K562 treated with DMSO at 1 percent for 24 hours (cell line): ENCODE results near the gene ATE1. TPM values are rescaled to one million over a fixed set of nuclear protein-coding genes. Genes with fewer than 3 reads are reported as not detected.

Source experiments
- total RNA-seq: library from RNA; unstranded; fragments of 300-600 nt; gene quantifications from 2 replicates; pipeline ENCODE4 v1.2.3, GENCODE V29; 2022; ENCODE audit warnings: low read depth; ENCODE audit not compliant: insufficient read depth

ATE1 gene
- total RNA-seq = 4.0 and 4.8 TPM in 2 replicates

GRCh38 chr10:121927841-121928527, at the start of gene ATE1:
ATE1 (minus strand) TSS chr10:121928031; CDS start chr10:121927949, 82 bp downstream.

DNA sequence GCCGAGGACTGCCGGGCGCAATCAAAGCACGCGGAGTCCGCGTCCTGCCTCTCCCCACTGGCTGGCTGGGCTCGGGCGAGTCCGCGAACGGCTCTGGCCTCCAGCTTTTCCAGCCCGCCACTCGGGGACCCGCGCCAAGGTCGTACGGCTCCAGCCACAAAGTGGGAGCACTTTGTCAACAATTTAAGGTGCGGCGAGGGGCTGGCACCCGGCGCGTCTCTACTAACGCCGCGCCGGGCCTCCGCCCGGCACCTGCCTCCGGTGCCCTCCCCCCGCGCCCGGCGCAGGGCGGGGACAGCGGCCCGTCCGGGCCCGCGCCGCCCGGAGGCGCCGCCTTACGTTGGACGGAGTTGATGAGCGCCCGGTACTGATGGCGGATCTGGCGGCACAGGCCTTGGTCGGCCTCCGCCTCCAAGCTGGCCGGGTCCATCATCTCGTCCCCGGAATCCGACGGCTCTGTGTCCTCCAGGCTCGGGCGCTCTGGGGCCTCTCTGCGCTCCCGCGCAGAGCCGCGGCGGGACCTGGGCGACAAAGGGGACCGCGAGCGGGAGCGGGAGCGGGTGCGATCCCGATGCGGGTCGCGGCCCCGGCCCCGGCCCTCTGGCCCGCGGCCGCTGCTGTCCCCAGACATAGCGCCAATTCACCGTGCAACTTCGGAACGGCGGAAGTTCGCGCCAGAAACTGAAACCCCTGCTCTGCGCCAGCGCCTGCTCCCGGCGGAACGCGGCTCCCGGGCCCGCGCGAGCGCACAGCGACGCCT, 46.9 kb upstream of the ATE1 start, which contains the start of gene NSMCE4A:
Gene NSMCE4A, minus strand, starts transcription at position 683 of the 760 bp plus-strand sequence. Its CDS starts 52 bp downstream, at position 631.

Other genes starting within 250 kb of the ATE1 start
- 27.5 and 28.5 TPM in 2 replicates for gene NSMCE4A, start 47.2 kb upstream of the ATE1 start, total RNA-seq
- gene TACC2, start 61.1 kb upstream of the ATE1 start, total RNA-seq = 0.20 and 0.36 TPM in 2 replicates